Measurements from ENCODE around the gene CMTR1.

GRCh38 chr6:37516076-37516919 is 83.3 kb downstream of the CMTR1 start:
- TF ChIP-seq CTCF (IDR thresholded peaks at IDR 0.05; ENCODE audit: low read depth, low read length), result no peak
- TF ChIP-seq POLR2A (IDR thresholded peaks at IDR 0.05; ENCODE audit: extremely low read depth, insufficient read length), result no peak
- TF ChIP-seq MAX (IDR thresholded peaks at IDR 0.05; ENCODE audit: low read depth, low read length), result no peak
